Stimulated activated CD4-positive, alpha-beta T cell treated with anti-CD3 and anti-CD28 coated beads, TNF-alpha, amount 100 ng/mL, for 1 hour (primary cell): Measurements from ENCODE around the gene PACSIN1.

Experiments used
- DNase-seq, 3 donors: peaks; one replicate each; pipeline ENCODE4 v3.0.0-alpha.2; 2020; ENCODE audit warnings: low read depth in 3 of 3, low spot score in 1 of 3

PACSIN1 gene

DNA sequence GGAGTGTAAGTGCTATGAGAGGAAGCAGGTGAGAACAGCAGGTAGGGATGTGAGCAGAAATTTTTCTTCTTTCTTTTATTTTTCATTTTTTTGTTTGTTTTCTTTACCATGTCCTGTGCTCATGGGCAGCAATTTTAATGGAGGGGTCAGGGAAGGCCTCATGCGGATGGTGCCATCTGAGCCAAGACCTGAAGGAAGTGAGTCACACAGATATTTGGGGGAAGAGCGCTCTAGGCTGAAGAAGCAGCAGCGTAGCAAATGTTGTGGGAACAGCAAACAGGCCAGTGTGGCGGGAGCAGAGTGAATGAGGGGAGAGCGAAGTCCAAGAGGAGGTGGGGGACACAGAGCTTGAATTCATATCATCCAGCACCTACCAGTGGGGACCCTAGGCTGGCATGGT lies 77.5 kb downstream of the PACSIN1 start:
- no peak for DNase-seq

- no peak for DNase-seq
Measured at GRCh38 chr6:34544052-34544604, 78.3 kb downstream of the PACSIN1 start.

- no peak for DNase-seq
Measured at GRCh38 chr6:34544776-34545471, 79.0 kb downstream of the PACSIN1 start.

- DNase-seq = no peak
Measured at GRCh38 chr6:34546551-34547321, 80.9 kb downstream of the PACSIN1 start.

GRCh38 chr6:34547701-34548644 lies 82.1 kb downstream of the PACSIN1 start:
- DNase-seq = no peak

- DNase-seq = no peak
Measured at GRCh38 chr6:34549026-34549803, 83.3 kb downstream of the PACSIN1 start.

- DNase-seq = no peak
Measured at GRCh38 chr6:34549804-34550202, 83.9 kb downstream of the PACSIN1 start.

GRCh38 chr6:34551720-34552119 lies 85.8 kb downstream of the PACSIN1 start:
- DNase-seq = no peak

DNA sequence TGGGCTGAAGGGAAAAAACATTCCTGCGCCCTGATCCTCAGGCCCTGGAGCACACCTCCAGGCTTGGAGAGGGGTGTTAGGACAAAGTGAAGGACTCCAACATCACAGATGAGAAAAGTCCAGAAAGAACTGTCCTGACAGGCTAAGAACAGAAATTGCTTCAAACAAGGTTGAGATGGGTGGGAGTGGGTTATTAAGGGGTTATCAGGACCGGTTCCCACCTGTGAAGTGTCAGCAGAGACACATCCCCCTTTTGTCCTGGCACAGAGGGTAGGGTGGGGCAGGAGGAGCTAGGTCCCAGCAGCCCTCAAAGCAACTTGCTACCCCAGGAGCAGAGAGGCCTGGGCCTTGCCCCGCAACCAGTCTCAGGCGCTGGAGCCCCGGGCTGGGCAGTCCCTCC lies 86.7 kb downstream of the PACSIN1 start:
- no peak for DNase-seq

DNA sequence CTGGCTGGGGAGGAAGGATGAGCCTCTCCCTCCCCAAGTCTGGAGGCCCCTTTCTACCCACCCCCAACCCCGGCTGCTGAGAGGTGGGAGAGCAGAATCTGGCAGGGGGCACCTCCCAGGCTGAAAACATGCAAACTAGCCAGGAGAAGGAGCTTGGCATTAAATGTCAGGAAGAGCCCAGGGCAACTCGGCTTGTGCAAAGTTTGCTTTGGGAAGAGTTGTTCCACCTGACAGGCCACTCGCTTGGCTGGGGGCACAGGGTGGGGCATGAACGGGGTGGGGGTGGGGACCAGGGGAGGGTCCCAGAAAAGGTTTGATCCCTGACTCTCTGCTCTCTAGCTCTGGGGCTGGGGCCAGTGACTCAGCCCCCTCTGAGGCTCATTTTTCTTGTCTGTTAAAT lies 87.3 kb downstream of the PACSIN1 start:
- no peak for DNase-seq

- DNase-seq = no peak
Measured at GRCh38 chr6:34553750-34554149, 87.9 kb downstream of the PACSIN1 start.

DNA sequence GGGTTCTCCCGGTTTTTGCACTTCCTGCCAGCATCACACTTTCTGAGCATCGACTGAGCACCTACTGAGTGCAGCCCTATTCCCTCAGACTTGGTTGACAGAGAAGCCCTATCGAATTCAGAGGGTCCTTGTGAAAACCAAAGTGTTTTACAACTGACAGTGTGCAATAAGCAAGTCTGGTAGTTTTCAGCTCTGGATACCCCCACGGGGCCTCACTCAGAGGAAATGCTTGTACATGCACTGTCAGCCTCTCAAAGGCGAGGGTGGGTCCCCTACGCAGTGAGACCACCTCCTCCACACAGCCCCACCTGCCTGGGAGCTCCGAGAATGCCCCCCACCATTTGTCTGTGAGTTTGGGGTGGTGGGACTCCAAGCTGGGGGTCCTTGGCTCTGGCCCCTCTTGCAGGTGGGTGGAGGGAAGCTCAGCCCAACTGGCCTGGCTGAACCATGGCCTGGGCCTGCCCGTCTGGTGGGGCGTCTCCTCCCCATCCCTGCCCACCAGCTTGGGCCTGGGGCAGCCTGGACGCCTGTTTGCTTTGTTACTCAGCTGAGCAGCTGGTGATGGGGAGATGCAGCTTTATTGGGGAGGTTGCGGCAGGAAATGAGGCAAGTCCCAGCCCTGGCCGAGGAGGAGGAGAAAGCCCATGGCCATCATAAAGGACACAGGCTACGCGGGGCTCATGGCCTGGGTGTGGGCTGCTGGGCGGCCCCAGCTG lies 88.6 kb downstream of the PACSIN1 start:
- no peak for DNase-seq

- no peak for DNase-seq
Measured at GRCh38 chr6:34555007-34555322, 89.1 kb downstream of the PACSIN1 start.

GRCh38 chr6:34555328-34555727 lies 89.5 kb downstream of the PACSIN1 start:
- no peak for DNase-seq

GRCh38 chr6:34556031-34556471 lies 90.2 kb downstream of the PACSIN1 start, which contains the start of gene SPDEF:
SPDEF (minus strand) TSS chr6:34556329; CDS start chr6:34544455, 11,874 bp downstream.
- DNase-seq = no peak

DNA sequence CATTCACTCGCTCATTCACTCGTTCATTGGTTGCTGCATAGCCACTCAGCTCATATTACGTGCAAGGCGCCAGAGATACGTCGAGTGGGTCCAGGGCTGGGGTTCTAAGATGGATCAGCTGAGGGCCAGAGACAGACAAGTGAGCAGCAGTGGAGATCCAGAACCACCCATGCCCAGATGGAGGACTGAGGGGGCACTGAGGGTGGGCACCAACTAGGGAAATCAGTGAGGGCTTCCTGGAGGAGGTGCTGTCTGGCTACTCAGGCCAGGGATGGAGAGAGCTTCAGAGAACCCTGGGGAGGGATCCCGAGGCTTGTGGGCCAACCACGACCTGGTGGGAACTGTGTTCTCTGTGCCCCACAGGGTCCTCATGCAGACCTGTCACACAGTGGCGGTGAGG lies 90.6 kb downstream of the PACSIN1 start:
- DNase-seq = no peak

DNA sequence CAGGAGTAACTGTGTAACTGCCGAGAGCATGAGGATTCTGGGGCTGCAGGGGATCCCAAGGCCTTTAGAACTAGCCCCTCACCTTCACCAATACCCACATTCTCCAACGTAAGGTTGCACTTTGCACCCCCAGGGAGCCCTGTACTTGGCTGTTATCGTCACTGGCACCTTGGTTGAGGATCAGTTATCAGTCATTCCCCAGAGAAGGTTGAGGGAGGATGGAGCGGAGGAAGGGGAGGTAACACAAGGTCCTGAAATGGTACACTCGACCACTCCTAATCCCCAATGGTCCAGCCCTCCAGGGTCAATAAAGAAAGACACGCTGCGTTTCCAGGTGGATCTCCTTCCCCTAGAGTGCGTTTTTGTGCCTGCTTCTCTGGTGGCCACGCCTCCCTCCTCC lies 91.4 kb downstream of the PACSIN1 start:
- DNase-seq = no peak

DNA sequence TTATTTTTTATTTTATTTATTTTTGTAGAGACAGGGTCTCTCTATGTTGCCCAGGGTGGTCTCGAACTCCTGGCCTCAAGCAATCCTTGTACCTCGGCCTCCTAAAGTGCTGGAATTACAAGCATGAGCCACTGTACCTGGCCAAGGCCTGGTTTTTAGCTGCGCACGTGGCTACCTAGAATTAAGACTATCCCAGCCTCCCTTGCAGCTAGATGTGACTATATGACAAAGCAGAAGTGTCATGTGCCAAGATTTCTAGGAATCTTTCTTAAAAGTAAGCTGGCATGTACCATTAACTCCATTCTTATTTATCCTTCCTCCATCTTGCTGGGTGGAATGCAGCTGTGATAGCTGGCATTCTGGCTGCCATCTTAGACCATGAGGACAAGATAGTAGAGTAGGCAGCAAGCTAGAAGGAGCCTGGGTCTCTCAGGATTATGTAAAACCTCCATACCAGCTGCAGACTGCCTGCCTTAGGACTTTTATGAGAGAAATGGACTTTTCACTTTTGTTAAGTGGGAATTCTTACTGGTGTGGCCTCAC lies 92.4 kb downstream of the PACSIN1 start:
- DNase-seq = no peak

GRCh38 chr6:34559651-34560365 lies 93.9 kb downstream of the PACSIN1 start:
- DNase-seq = no peak
